SK-N-MC (cell line): ENCODE measurements around the gene PTK7.

ENCODE experiments used
- EZH2 ChIP-seq: fragments of 200-600 bp; sonication (generic); IDR thresholded peaks from one replicate; pipeline ENCODE4 v1.6.1; 2017; ENCODE audit warnings: antibody characterized with exemption
- FOXP2 ChIP-seq: optimal IDR thresholded peaks from 2 replicates; pipeline ENCODE3; 2011; ENCODE audit warnings: mild to moderate bottlenecking, moderate library complexity; ENCODE audit not compliant: insufficient read depth; ENCODE audit errors: extremely low read length, control extremely low read depth
- POLR2AphosphoS5 ChIP-seq: IDR thresholded peaks from 2 replicates; pipeline ENCODE4 v1.6.1; 2012; ENCODE audit warnings: mild to moderate bottlenecking, low read depth, low read length, borderline replicate concordance

DNA sequence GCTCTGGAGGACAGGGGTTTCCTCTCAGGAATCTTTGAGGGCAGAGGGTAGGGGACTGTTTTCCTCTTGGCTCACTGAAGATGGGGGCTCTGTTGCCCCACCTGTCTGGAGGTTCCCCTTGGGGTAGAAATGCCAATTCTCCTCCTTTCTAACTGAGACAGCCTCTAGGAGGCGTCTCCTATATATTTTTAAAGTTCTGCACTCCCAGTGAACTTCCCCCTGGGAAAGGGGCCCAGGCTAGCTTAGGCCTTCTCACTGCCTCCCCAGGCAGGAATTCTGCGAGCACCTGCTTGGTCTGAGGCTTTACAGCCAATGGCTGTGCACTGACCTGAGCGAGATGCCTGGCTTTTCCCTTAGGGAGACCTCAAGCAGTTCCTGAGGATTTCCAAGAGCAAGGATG, 70.1 kb downstream of the PTK7 start:
- TF ChIP-seq FOXP2 (no peak), POLR2AphosphoS5 (no peak), EZH2 (no peak)
